ENCODE data around the gene NOTCH1.

The NOTCH1 gene

GRCh38 chr9:136536721-136537241 lies 9.1 kb downstream of the NOTCH1 start:
- Histone ChIP-seq H3K27ac (ENCODE audit: low read depth, low read length) (no peak overlapping the region), H3K9ac (ENCODE audit: low read length) (no peak overlapping the region), H3K4me1 (ENCODE audit: control insufficient read depth, insufficient read depth, low read length) (peaks cover 21% of the 10 kb centered on the region), H3K4me3 (ENCODE audit: low read length) (no peak overlapping the region), H3K36me3 (ENCODE audit: control insufficient read depth, insufficient read depth, low read length) (no peaks in the 10 kb centered on the region), H3K27me3 (ENCODE audit: control insufficient read depth, insufficient read depth, low read length) (no peaks in the 10 kb centered on the region)

GRCh38 chr9:136536051-136536720 lies 9.7 kb downstream of the NOTCH1 start:
- peaks cover 23% of the 10 kb centered on the region for H3K4me1 ChIP-seq (ENCODE audit: control insufficient read depth, insufficient read depth, low read length)
- H3K4me3 ChIP-seq (ENCODE audit: low read length), result no peak overlapping the region
- H3K36me3 ChIP-seq (ENCODE audit: control insufficient read depth, insufficient read depth, low read length), result no peaks in the 10 kb centered on the region
- no peak overlapping the region for H3K9ac ChIP-seq (ENCODE audit: low read length)
- H3K27ac ChIP-seq (ENCODE audit: low read depth, low read length), result no peak overlapping the region
- no peaks in the 10 kb centered on the region for H3K27me3 ChIP-seq (ENCODE audit: control insufficient read depth, insufficient read depth, low read length)

- Histone ChIP-seq H3K4me3 (ENCODE audit: low read length) (no peak overlapping the region), H3K27me3 (ENCODE audit: control insufficient read depth, insufficient read depth, low read length) (no peaks in the 10 kb centered on the region), H3K27ac (ENCODE audit: low read depth, low read length) (no peak overlapping the region), H3K9ac (ENCODE audit: low read length) (no peak overlapping the region), H3K36me3 (ENCODE audit: control insufficient read depth, insufficient read depth, low read length) (no peaks in the 10 kb centered on the region), H3K4me1 (ENCODE audit: control insufficient read depth, insufficient read depth, low read length) (peaks cover 15% of the 10 kb centered on the region)
Observed at GRCh38 chr9:136535070-136535469, 10.8 kb downstream of the NOTCH1 start.

- H3K4me3 ChIP-seq (ENCODE audit: low read length), result no peak overlapping the region
- H3K27me3 ChIP-seq (ENCODE audit: control insufficient read depth, insufficient read depth, low read length), result no peaks in the 10 kb centered on the region
- H3K9ac ChIP-seq (ENCODE audit: low read length), result no peak overlapping the region
- peaks cover 12% of the 10 kb centered on the region for H3K4me1 ChIP-seq (ENCODE audit: control insufficient read depth, insufficient read depth, low read length)
- no peaks in the 10 kb centered on the region for H3K36me3 ChIP-seq (ENCODE audit: control insufficient read depth, insufficient read depth, low read length)
- no peak overlapping the region for H3K27ac ChIP-seq (ENCODE audit: low read depth, low read length)
Observed at GRCh38 chr9:136534366-136534765, 11.5 kb downstream of the NOTCH1 start.

- Histone ChIP-seq H3K4me3 (ENCODE audit: low read length) (no peak overlapping the region), H3K36me3 (ENCODE audit: control insufficient read depth, insufficient read depth, low read length) (no peaks in the 10 kb centered on the region), H3K27me3 (ENCODE audit: control insufficient read depth, insufficient read depth, low read length) (no peaks in the 10 kb centered on the region), H3K4me1 (ENCODE audit: control insufficient read depth, insufficient read depth, low read length) (peaks cover 10% of the 10 kb centered on the region), H3K9ac (ENCODE audit: low read length) (no peak overlapping the region), H3K27ac (ENCODE audit: low read depth, low read length) (no peak overlapping the region)
Observed at GRCh38 chr9:136533775-136534157, 12.1 kb downstream of the NOTCH1 start.

- Histone ChIP-seq H3K27ac (ENCODE audit: low read depth, low read length) (no peak overlapping the region), H3K36me3 (ENCODE audit: control insufficient read depth, insufficient read depth, low read length) (no peaks in the 10 kb centered on the region), H3K9ac (ENCODE audit: low read length) (no peak overlapping the region), H3K4me1 (ENCODE audit: control insufficient read depth, insufficient read depth, low read length) (peaks cover 10% of the 10 kb centered on the region), H3K4me3 (ENCODE audit: low read length) (peak overlapping the region; percentile 19), H3K27me3 (ENCODE audit: control insufficient read depth, insufficient read depth, low read length) (no peaks in the 10 kb centered on the region)
Observed at GRCh38 chr9:136532799-136533774, 12.8 kb downstream of the NOTCH1 start.

- peaks cover 11% of the 10 kb centered on the region for H3K4me1 ChIP-seq (ENCODE audit: control insufficient read depth, insufficient read depth, low read length)
- no peaks in the 10 kb centered on the region for H3K27me3 ChIP-seq (ENCODE audit: control insufficient read depth, insufficient read depth, low read length)
- H3K36me3 ChIP-seq (ENCODE audit: control insufficient read depth, insufficient read depth, low read length), result no peaks in the 10 kb centered on the region
- no peak overlapping the region for H3K27ac ChIP-seq (ENCODE audit: low read depth, low read length)
- H3K4me3 ChIP-seq (ENCODE audit: low read length), result peak overlapping the region; percentile 19
- H3K9ac ChIP-seq (ENCODE audit: low read length), result no peak overlapping the region
Observed at GRCh38 chr9:136531904-136532798, 13.7 kb downstream of the NOTCH1 start.

GRCh38 chr9:136531186-136531903 lies 14.5 kb downstream of the NOTCH1 start:
- Histone ChIP-seq H3K4me1 (ENCODE audit: control insufficient read depth, insufficient read depth, low read length) (peaks cover 19% of the 10 kb centered on the region), H3K27ac (ENCODE audit: low read depth, low read length) (no peak overlapping the region), H3K36me3 (ENCODE audit: control insufficient read depth, insufficient read depth, low read length) (no peaks in the 10 kb centered on the region), H3K9ac (ENCODE audit: low read length) (no peak overlapping the region), H3K4me3 (ENCODE audit: low read length) (no peak overlapping the region), H3K27me3 (ENCODE audit: control insufficient read depth, insufficient read depth, low read length) (no peaks in the 10 kb centered on the region)

GRCh38 chr9:136530461-136531089 lies 15.3 kb downstream of the NOTCH1 start:
- H3K4me1 ChIP-seq (ENCODE audit: control insufficient read depth, insufficient read depth, low read length), result peaks cover 24% of the 10 kb centered on the region
- H3K9ac ChIP-seq (ENCODE audit: low read length), result no peak overlapping the region
- no peaks in the 10 kb centered on the region for H3K36me3 ChIP-seq (ENCODE audit: control insufficient read depth, insufficient read depth, low read length)
- H3K27ac ChIP-seq (ENCODE audit: low read depth, low read length), result no peak overlapping the region
- no peak overlapping the region for H3K4me3 ChIP-seq (ENCODE audit: low read length)
- H3K27me3 ChIP-seq (ENCODE audit: control insufficient read depth, insufficient read depth, low read length), result no peaks in the 10 kb centered on the region

GRCh38 chr9:136529516-136530460 lies 16.1 kb downstream of the NOTCH1 start:
- Histone ChIP-seq H3K4me1 (ENCODE audit: control insufficient read depth, insufficient read depth, low read length) (peaks cover 24% of the 10 kb centered on the region), H3K27ac (ENCODE audit: low read depth, low read length) (no peak overlapping the region), H3K27me3 (ENCODE audit: control insufficient read depth, insufficient read depth, low read length) (no peaks in the 10 kb centered on the region), H3K4me3 (ENCODE audit: low read length) (no peak overlapping the region), H3K9ac (ENCODE audit: low read length) (no peak overlapping the region), H3K36me3 (ENCODE audit: control insufficient read depth, insufficient read depth, low read length) (no peaks in the 10 kb centered on the region)
